GM19328 (cell line): ENCODE results near the gene INTS11.
"Not testable (repeated sequence)": the region's sequence is repeated elsewhere in the genome, so short reads cannot be mapped to it uniquely, and the experiment has no call there.

Experiments used
- ATAC-seq: cut with Tn5 transposase; IDR thresholded peaks from one replicate; pipeline ENCODE4 v1.9.1; 2021; ENCODE audit warnings: mild to moderate bottlenecking, moderate library complexity; ENCODE audit not compliant: unreplicated experiment

Gene INTS11

GRCh38 chr1:1324524-1325287, at the start of gene INTS11, which contains the start of gene CPTP:
INTS11 (minus strand) TSS chr1:1324660; CDS start chr1:1324608, 52 bp downstream.
CPTP (plus strand) TSS chr1:1324802; CDS start chr1:1326911, 2,109 bp downstream.
- peak; percentile 64 for ATAC-seq

GRCh38 chr1:1373815-1374588, 49.5 kb upstream of the INTS11 start:
- no peak for ATAC-seq

GRCh38 chr1:1373051-1373814, 48.8 kb upstream of the INTS11 start:
- ATAC-seq: no peak

- ATAC-seq: no peak
Measured at GRCh38 chr1:1371746-1372711, 47.6 kb upstream of the INTS11 start.

- ATAC-seq: no peak
Measured at GRCh38 chr1:1371364-1371745, 46.9 kb upstream of the INTS11 start.

GRCh38 chr1:1370771-1371300, 46.4 kb upstream of the INTS11 start:
- no peak for ATAC-seq

- ATAC-seq: not testable (repeated sequence)
Measured at GRCh38 chr1:1370094-1370493, 45.6 kb upstream of the INTS11 start.

GRCh38 chr1:1367315-1367714, 42.9 kb upstream of the INTS11 start:
- no peak for ATAC-seq

GRCh38 chr1:1366699-1367066, 42.2 kb upstream of the INTS11 start:
- no peak for ATAC-seq

- no peak for ATAC-seq
Measured at GRCh38 chr1:1365875-1366698, 41.6 kb upstream of the INTS11 start.

- ATAC-seq: no peak
Measured at GRCh38 chr1:1364266-1364665, 39.8 kb upstream of the INTS11 start.

- ATAC-seq: no peak
Measured at GRCh38 chr1:1361982-1362423, 37.5 kb upstream of the INTS11 start.

- no peak for ATAC-seq
Measured at GRCh38 chr1:1361233-1361981, 36.9 kb upstream of the INTS11 start.

- ATAC-seq: no peak
Measured at GRCh38 chr1:1360506-1361169, 36.2 kb upstream of the INTS11 start.

GRCh38 chr1:1359664-1360468, 35.4 kb upstream of the INTS11 start:
- no peak for ATAC-seq

GRCh38 chr1:1359308-1359663, 34.8 kb upstream of the INTS11 start:
- no peak for ATAC-seq
